Activated CD8-positive, alpha-beta memory T cell treated with anti-CD3 and anti-CD28 coated beads for 4 hours (primary cell): Measurements from ENCODE around the gene CNOT2.

ENCODE experiments used
- DNase-seq, 2 donors: peaks; one replicate each; pipeline ENCODE4 v3.0.0-alpha.2; 2020; ENCODE audit warnings: low read depth in 2 of 2

CNOT2 gene

GRCh38 chr12:70304684-70305555 is 61.7 kb downstream of the CNOT2 start:
- DNase-seq = peak in 1 of 2 donors; percentile 14

- no peak for DNase-seq
Measured at GRCh38 chr12:70305794-70306193, 62.6 kb downstream of the CNOT2 start.

GRCh38 chr12:70306676-70307075 is 63.4 kb downstream of the CNOT2 start:
- DNase-seq = no peak

- no peak for DNase-seq
Measured at GRCh38 chr12:70307868-70308267, 64.6 kb downstream of the CNOT2 start.

- no peak for DNase-seq
Measured at GRCh38 chr12:70309348-70309747, 66.1 kb downstream of the CNOT2 start.

GRCh38 chr12:70314145-70314544 is 70.9 kb downstream of the CNOT2 start:
- DNase-seq = no peak

- DNase-seq = no peak
Measured at GRCh38 chr12:70317781-70318180, 74.5 kb downstream of the CNOT2 start.

- DNase-seq = no peak
Measured at GRCh38 chr12:70319605-70320004, 76.4 kb downstream of the CNOT2 start.

GRCh38 chr12:70321191-70321590 is 78.0 kb downstream of the CNOT2 start:
- DNase-seq = no peak

GRCh38 chr12:70327541-70327940 is 84.3 kb downstream of the CNOT2 start:
- DNase-seq = no peak

GRCh38 chr12:70329728-70330127 is 86.5 kb downstream of the CNOT2 start:
- DNase-seq = no peak

- no peak for DNase-seq
Measured at GRCh38 chr12:70330158-70330557, 86.9 kb downstream of the CNOT2 start.

- DNase-seq = no peak
Measured at GRCh38 chr12:70332236-70332635, 89.0 kb downstream of the CNOT2 start.

GRCh38 chr12:70334742-70335141 is 91.5 kb downstream of the CNOT2 start:
- no peak for DNase-seq

GRCh38 chr12:70338531-70338930 is 95.3 kb downstream of the CNOT2 start:
- DNase-seq = no peak

- no peak for DNase-seq
Measured at GRCh38 chr12:70351076-70351475, 107.8 kb downstream of the CNOT2 start.

GRCh38 chr12:70353780-70354660 is 110.8 kb downstream of the CNOT2 start:
- DNase-seq = no peak

GRCh38 chr12:70354787-70355186 is 111.6 kb downstream of the CNOT2 start:
- no peak for DNase-seq

- no peak for DNase-seq
Measured at GRCh38 chr12:70355972-70356371, 112.7 kb downstream of the CNOT2 start.

GRCh38 chr12:70359458-70360197 is 116.4 kb downstream of the CNOT2 start:
- DNase-seq = no peak

GRCh38 chr12:70360218-70360617 is 117.0 kb downstream of the CNOT2 start:
- no peak for DNase-seq
